BLaER1 (cell line): Measurements from ENCODE around the gene STAG1.
"Not testable (repeated sequence)": the region's sequence is repeated elsewhere in the genome, so short reads cannot be mapped to it uniquely, and the experiment has no call there.

ENCODE experiments used
- H3K27ac ChIP-seq: shearing (Covaris generic); formaldehyde crosslinking; 2 replicates; pipeline ENCODE4 v1.8.1; 2022
- H3K27me3 ChIP-seq: shearing (Covaris generic); formaldehyde crosslinking; 2 replicates; pipeline ENCODE4 v1.8.1; 2022
- H3K36me3 ChIP-seq: shearing (Covaris generic); formaldehyde crosslinking; 2 replicates; pipeline ENCODE4 v1.8.1; 2022
- H3K4me1 ChIP-seq: shearing (Covaris generic); formaldehyde crosslinking; 2 replicates; pipeline ENCODE4 v1.8.1; 2022
- H3K4me2 ChIP-seq: shearing (Covaris generic); formaldehyde crosslinking; 2 replicates; pipeline ENCODE4 v1.8.1; 2022
- H3K4me3 ChIP-seq: shearing (Covaris generic); formaldehyde crosslinking; 2 replicates; pipeline ENCODE4 v1.8.1; 2022
- H3K9ac ChIP-seq: shearing (Covaris generic); formaldehyde crosslinking; 2 replicates; pipeline ENCODE4 v1.8.1; 2022
- H3K9me3 ChIP-seq: shearing (Covaris generic); formaldehyde crosslinking; 2 replicates; pipeline ENCODE4 v1.8.1; 2022
- H4K20me1 ChIP-seq: shearing (Covaris generic); formaldehyde crosslinking; 2 replicates; pipeline ENCODE4 v1.8.1; 2022
- Cebpa-rat ChIP-seq: shearing (Covaris generic); IDR thresholded peaks from 2 replicates; pipeline ENCODE4 v1.8.1; 2022

Gene STAG1

DNA sequence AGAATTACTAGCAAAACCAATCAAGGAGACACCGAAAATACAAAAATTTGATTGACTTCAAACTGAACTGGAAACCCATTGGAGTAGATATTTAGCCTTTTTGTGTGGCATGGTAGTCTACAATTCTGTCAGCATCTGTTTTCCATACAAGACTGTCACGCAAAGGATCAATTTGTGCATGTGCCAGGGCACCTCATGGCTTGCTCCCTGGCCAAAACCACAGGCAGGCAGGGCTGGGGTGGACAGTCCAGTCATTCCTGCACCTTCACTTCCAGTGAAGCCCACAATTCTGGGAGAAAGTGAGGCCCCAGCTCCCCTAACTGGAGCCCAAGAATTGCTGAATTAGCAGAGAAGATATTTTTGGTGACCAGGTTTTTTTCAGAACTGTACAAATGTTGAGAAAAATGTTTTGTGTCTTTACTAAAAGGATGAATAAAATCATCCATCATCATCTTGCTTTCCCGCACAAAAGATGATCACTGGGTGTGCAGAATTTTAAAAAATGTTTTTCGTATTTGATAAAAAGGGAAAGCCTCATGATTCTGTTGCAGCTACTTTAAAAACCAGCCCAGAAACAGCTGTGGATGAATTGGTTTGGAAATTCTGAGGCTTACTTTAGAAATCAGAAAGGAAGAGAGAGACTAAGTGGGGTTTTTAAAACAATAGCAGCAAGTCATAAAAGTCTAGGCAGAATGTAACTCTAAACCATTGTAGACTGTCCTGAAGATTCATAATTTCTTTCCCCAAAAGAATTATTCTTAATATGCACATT, 415.7 kb downstream of the STAG1 start:
- Histone ChIP-seq H3K4me2 (no peak overlapping the region), H3K4me1 (no peaks in the 10 kb centered on the region), H4K20me1 (no peaks in the 10 kb centered on the region), H3K27ac (no peak overlapping the region), H3K9me3 (no peaks in the 10 kb centered on the region), H3K27me3 (no peaks in the 10 kb centered on the region), H3K9ac (no peak overlapping the region), H3K4me3 (no peak overlapping the region), H3K36me3 (peaks cover 87% of the 10 kb centered on the region)
- no peak for TF ChIP-seq Cebpa-rat

DNA sequence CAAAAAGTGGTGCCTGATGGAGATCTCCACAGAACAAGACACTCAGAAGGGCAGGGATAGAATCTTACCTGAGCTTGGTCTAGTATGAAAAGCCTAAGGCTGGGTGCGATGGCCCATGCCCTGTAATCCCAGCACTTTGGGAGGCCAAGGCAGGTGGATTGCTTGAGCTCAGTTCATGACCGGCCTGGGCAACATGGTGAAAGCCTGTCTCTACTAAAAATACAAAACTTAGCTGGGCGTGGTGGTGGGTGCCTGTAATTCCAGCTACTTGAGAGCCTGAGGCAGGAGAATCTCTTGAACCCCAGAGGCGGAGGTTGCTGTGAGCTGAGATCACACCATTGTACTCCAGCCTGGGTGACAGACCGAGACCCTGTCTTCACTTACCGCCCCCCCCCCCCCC, 417.5 kb downstream of the STAG1 start:
- not testable (repeated sequence) for H3K4me2 ChIP-seq
- H3K36me3 ChIP-seq, result peaks cover 77% of the 10 kb centered on the region

DNA sequence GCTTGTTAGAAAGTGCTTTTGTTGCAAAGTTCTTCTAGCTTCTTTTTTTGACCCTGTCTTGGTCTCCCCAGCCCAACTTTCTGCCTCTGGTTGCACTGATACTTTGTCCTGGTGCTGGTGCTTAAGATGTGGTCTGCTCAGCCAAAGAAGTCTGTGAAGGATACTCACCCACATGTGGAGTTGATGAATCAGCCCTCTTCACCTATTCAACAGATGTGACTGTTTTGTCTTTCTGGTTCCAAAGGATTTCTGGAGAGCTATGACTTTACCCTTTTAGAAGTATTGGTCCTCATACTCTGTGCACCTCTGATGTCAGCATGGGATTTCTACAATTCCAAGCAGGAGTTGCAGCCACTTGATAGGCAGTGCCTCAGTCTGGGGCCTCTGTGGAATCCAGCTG, 418.0 kb downstream of the STAG1 start:
- Histone ChIP-seq H3K9me3 (no peaks in the 10 kb centered on the region), H4K20me1 (no peaks in the 10 kb centered on the region), H3K9ac (no peak overlapping the region), H3K4me1 (no peaks in the 10 kb centered on the region), H3K27ac (no peak overlapping the region), H3K27me3 (no peaks in the 10 kb centered on the region), H3K4me3 (no peak overlapping the region), H3K36me3 (peaks cover 77% of the 10 kb centered on the region), H3K4me2 (no peak overlapping the region)
- no peak for TF ChIP-seq Cebpa-rat

More for the DNA sequence above, 417.5 kb downstream of the STAG1 start:
- H4K20me1 ChIP-seq, H3K27ac ChIP-seq, H3K9ac ChIP-seq, H3K27me3 ChIP-seq, H3K4me1 ChIP-seq, H3K9me3 ChIP-seq, H3K4me3 ChIP-seq: not testable (repeated sequence)

DNA sequence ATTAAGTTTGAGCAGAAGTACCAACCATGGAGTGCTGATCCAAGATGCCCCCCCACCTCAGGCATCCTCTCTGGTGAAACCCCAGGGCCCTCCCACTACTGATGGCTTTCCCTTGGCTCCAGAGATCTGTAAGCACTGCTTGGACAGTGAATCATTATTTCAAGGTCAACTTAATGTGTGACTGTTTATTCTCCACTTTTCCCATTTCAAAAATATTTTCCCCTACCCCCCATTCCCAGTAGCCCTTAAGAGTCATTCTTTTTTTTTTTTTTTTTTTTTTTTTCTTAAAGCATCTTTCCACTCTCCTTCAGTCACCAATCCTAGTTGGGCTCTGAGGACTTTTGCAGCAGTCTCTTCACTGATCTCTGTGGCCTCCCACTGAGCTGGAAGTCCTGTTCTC, 419.4 kb downstream of the STAG1 start:
- no peak overlapping the region for H3K9ac ChIP-seq

DNA sequence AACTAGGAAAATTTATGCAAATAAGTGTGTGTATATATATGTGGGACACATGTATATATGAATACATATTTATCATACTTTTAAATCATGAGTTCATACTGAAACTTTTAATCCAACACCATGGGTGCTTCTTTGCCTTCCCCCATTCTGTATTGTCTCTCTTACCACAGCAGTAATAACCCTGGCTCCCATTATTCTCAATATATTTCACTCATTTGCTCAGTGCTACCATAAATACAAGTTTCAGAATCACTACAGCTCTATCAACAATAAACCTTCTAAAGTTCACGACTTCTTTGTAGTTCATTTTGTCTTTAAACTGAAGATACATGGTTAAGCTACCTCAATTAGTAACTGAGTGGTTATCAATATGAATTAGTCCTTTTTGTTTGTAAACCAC, 419.9 kb downstream of the STAG1 start:
- Histone ChIP-seq H3K36me3 (peaks cover 79% of the 10 kb centered on the region), H3K27ac (no peak overlapping the region), H3K27me3 (no peaks in the 10 kb centered on the region), H3K4me1 (no peaks in the 10 kb centered on the region), H3K4me3 (no peak overlapping the region), H3K9me3 (no peaks in the 10 kb centered on the region), H3K4me2 (no peak overlapping the region), H4K20me1 (no peaks in the 10 kb centered on the region), H3K9ac (no peak overlapping the region)
- no peak for TF ChIP-seq Cebpa-rat

More for the DNA sequence above, 419.4 kb downstream of the STAG1 start:
- TF ChIP-seq Cebpa-rat, result no peak
- H3K27ac ChIP-seq, result no peak overlapping the region
- no peak overlapping the region for H3K4me3 ChIP-seq
- no peaks in the 10 kb centered on the region for H3K27me3 ChIP-seq
- no peaks in the 10 kb centered on the region for H3K4me1 ChIP-seq
- H3K36me3 ChIP-seq, result peaks cover 77% of the 10 kb centered on the region
- no peaks in the 10 kb centered on the region for H4K20me1 ChIP-seq
- H3K9me3 ChIP-seq, result no peaks in the 10 kb centered on the region
- H3K4me2 ChIP-seq, result no peak overlapping the region

DNA sequence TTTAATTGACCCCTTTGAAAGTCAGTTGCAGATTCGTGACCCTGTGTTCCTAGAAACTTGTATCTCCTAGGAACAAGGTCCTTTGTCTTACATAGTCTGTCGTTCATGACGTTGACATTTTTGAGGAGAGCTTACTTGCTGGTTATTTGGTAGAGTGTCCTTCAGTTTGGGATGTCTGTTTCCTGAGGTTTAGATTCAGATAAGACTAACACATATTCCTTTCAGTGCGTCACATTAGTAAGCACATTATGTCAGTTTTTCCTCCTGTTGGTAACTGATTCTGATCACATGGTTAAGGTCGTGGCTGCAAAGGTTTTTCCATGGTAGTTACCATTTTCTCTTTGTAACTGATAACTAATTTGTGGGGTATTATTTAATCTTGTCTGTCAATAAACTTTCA, 421.3 kb downstream of the STAG1 start:
- Histone ChIP-seq H3K36me3 (peaks cover 80% of the 10 kb centered on the region), H3K4me3 (no peak overlapping the region)
- TF ChIP-seq Cebpa-rat, result no peak

DNA sequence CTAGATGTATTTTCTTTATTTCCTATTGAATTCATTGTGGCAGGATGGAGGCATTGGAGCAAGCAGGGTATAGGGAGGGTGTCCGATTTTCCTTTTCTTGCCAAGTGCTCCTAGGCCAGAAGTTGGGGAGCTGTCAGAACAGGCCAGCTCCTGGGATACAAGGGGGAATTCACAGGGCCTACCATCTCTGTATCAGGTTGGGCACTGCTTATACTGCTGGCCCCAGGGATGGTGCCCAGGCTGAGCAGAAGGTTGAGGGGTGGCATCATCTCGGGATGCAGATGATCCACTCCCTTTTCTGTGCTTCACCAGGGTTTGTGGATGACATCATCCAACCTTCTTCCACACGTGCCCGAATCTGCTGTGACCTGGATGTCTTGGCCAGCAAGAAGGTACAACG, 422.6 kb downstream of the STAG1 start:
- Histone ChIP-seq H4K20me1 (no peaks in the 10 kb centered on the region), H3K27me3 (no peaks in the 10 kb centered on the region), H3K9ac (no peak overlapping the region), H3K36me3 (peaks cover 78% of the 10 kb centered on the region), H3K9me3 (0 out of 2 replicates have a peak, but pooled peaks cover 3% of the 10 kb centered on the region), H3K4me2 (no peak overlapping the region), H3K4me3 (no peak overlapping the region), H3K4me1 (no peaks in the 10 kb centered on the region), H3K27ac (no peak overlapping the region)
- TF ChIP-seq Cebpa-rat, result no peak

More for the DNA sequence above, 421.3 kb downstream of the STAG1 start:
- Histone ChIP-seq H3K4me1 (no peaks in the 10 kb centered on the region), H3K27me3 (no peaks in the 10 kb centered on the region), H3K4me2 (no peak overlapping the region), H3K9me3 (no peaks in the 10 kb centered on the region), H3K27ac (no peak overlapping the region), H3K9ac (no peak overlapping the region), H4K20me1 (no peaks in the 10 kb centered on the region)

DNA sequence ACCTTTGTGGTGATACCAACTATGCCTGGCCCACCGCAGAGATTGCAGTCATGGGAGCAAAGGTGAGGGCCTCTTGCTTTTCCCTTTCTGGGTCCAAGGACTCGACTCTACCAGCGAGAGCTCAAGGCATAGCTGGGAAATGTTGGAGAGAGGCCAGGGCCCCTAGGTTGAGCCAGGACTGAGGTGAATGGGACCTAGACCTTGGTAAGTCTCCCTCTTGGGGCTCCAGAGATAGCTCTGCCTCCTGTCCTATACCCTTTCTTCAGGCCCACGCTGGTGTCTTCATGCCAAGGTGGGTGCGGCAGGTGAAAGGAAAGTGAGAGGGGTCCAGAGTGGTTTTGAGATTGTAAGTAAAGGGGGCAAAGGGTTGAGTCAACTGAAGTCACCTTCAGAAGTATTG, 424.5 kb downstream of the STAG1 start:
- Histone ChIP-seq H3K27ac (no peak overlapping the region), H4K20me1 (no peaks in the 10 kb centered on the region), H3K4me1 (no peaks in the 10 kb centered on the region), H3K4me3 (no peak overlapping the region), H3K9ac (no peak overlapping the region), H3K4me2 (no peak overlapping the region), H3K27me3 (no peaks in the 10 kb centered on the region), H3K9me3 (peaks cover 22% of the 10 kb centered on the region), H3K36me3 (peaks cover 78% of the 10 kb centered on the region)
- TF ChIP-seq Cebpa-rat, result no peak

DNA sequence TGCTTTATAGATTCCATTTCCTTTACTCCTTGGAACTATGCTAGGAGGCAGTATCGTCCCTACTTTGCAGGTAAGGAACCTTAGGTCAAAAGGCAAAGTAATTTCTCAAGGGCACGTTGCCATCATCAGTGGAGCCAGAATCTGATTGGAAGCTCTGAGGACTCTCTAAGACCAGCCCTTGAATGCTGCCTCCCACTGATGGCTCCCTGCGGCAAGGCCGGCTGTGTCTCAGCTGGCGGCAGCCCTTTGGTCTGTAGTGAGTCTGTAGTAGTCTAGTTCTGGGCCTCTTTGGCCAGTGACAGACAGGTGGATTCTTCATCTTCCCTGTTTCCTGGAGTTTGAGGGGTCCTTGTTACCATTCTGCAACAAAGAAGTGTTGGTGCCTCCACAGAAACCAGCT, 425.9 kb downstream of the STAG1 start:
- Histone ChIP-seq H3K4me1 (no peaks in the 10 kb centered on the region), H4K20me1 (no peaks in the 10 kb centered on the region), H3K36me3 (peaks cover 85% of the 10 kb centered on the region), H3K9ac (no peak overlapping the region), H3K4me3 (no peak overlapping the region), H3K9me3 (peaks cover 35% of the 10 kb centered on the region), H3K27me3 (no peaks in the 10 kb centered on the region), H3K4me2 (no peak overlapping the region), H3K27ac (no peak overlapping the region)
- TF ChIP-seq Cebpa-rat, result no peak

DNA sequence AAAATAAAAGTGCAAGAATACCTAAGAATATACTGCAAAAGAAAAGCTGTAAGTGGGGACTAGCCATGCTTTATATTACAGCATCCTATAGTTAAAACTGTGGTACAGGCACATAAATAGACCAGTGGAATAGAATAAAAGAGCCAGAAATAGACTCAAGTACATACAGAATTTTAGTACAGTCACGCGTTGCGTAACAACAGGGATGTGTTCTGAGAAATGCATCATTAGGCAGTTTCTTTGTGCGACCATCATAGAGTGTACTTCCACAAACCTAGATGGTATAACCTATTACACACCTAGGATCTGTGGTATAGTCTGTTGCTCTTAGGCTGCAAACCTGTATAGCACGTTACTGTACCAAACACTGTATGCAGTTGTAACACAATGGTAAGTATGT, 440.2 kb downstream of the STAG1 start:
- Histone ChIP-seq H3K27ac (no peak overlapping the region), H3K27me3 (no peaks in the 10 kb centered on the region), H4K20me1 (no peaks in the 10 kb centered on the region), H3K4me1 (no peaks in the 10 kb centered on the region), H3K9ac (no peak overlapping the region), H3K36me3 (peaks cover 42% of the 10 kb centered on the region), H3K4me2 (no peak overlapping the region), H3K9me3 (no peaks in the 10 kb centered on the region), H3K4me3 (no peak overlapping the region)
- TF ChIP-seq Cebpa-rat, result peak; percentile 9; the same call in 1 of the 2 replicates

DNA sequence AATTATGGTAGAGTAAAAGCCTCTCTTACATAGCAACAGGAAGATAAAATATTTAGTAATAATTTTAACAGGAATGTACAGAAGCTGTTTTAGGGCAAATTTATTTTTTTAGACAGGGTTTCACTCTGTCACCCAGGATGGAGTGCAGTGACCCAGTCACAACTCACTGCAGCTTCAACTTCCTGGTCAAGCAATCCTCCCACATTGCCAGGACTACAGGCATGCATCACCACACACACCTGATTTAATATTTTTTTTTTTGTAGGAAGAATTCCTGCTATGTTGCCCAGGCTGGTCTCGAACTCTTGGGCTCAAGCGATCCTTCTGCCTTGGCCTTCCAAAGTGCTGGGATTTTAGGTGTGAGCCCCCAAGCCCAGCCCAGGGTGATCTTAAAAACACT, 440.9 kb downstream of the STAG1 start:
- no peak overlapping the region for H3K27ac ChIP-seq
- TF ChIP-seq Cebpa-rat, result no peak
- H3K4me1 ChIP-seq, result no peaks in the 10 kb centered on the region
- no peaks in the 10 kb centered on the region for H3K9me3 ChIP-seq
- no peaks in the 10 kb centered on the region for H3K27me3 ChIP-seq
- H3K4me2 ChIP-seq, result no peak overlapping the region
- no peaks in the 10 kb centered on the region for H4K20me1 ChIP-seq
- H3K4me3 ChIP-seq, result no peak overlapping the region
- no peak overlapping the region for H3K9ac ChIP-seq
- peaks cover 37% of the 10 kb centered on the region for H3K36me3 ChIP-seq
